ENCODE data around the gene GRK4.

GRK4 gene

GRCh38 chr4:3070709-3071500 is 107.5 kb downstream of the GRK4 start:
- peaks cover 6% of the 10 kb centered on the region for H3K27me3 Mint-ChIP-seq (ENCODE audit: low read depth)
- no peak overlapping the region for H3K27ac Mint-ChIP-seq
- peaks cover 3% of the 10 kb centered on the region for H3K36me3 Mint-ChIP-seq (ENCODE audit: low read depth)
- H3K4me3 Mint-ChIP-seq, result peak overlapping the region; percentile 17 to 81 (median 70)
- peaks cover 6% of the 10 kb centered on the region for H3K4me1 Mint-ChIP-seq
- no peak for TF ChIP-seq CTCF (IDR thresholded peaks at IDR 0.05; ENCODE audit: unreplicated experiment in 3 of 3)
- peaks cover 6% of the 10 kb centered on the region for H3K9me3 Mint-ChIP-seq

GRCh38 chr4:3071811-3072210 is 108.4 kb downstream of the GRK4 start:
- H3K4me3 Mint-ChIP-seq, result peak overlapping the region; percentile 19 to 81 (median 70)
- peak overlapping the region in 1 of 3 experiments; percentile 21 for H3K27ac Mint-ChIP-seq
- no peak for TF ChIP-seq CTCF (IDR thresholded peaks at IDR 0.05; ENCODE audit: unreplicated experiment in 3 of 3)
- H3K4me1 Mint-ChIP-seq, result peaks cover 12% of the 10 kb centered on the region
- peaks cover 3% of the 10 kb centered on the region for H3K9me3 Mint-ChIP-seq
- no peaks in the 10 kb centered on the region for H3K36me3 Mint-ChIP-seq (ENCODE audit: low read depth)
- H3K27me3 Mint-ChIP-seq (ENCODE audit: low read depth), result peaks cover 6% of the 10 kb centered on the region

- peaks cover 3% of the 10 kb centered on the region for H3K36me3 Mint-ChIP-seq (ENCODE audit: low read depth)
- H3K27me3 Mint-ChIP-seq (ENCODE audit: low read depth), result peaks cover 6% of the 10 kb centered on the region
- no peak overlapping the region for H3K27ac Mint-ChIP-seq
- H3K9me3 Mint-ChIP-seq, result no peaks in the 10 kb centered on the region
- H3K4me1 Mint-ChIP-seq, result peaks cover 21% of the 10 kb centered on the region
- no peak for TF ChIP-seq CTCF (IDR thresholded peaks at IDR 0.05; ENCODE audit: unreplicated experiment in 3 of 3)
- peak overlapping the region; percentile 87 to 90 (median 89) for H3K4me3 Mint-ChIP-seq
Observed at GRCh38 chr4:3073158-3074077, 110.0 kb downstream of the GRK4 start.

- H3K4me1 Mint-ChIP-seq, result peaks cover 21% of the 10 kb centered on the region
- TF ChIP-seq CTCF (IDR thresholded peaks at IDR 0.05; ENCODE audit: unreplicated experiment in 3 of 3), result no peak
- H3K27me3 Mint-ChIP-seq (ENCODE audit: low read depth), result peaks cover 6% of the 10 kb centered on the region
- peak within 1 kb of the TSS; percentile 72 to 98 (median 98) for H3K27ac Mint-ChIP-seq
- peak within 1 kb of the TSS; percentile 94 to 96 (median 95) for H3K4me3 Mint-ChIP-seq
- H3K36me3 Mint-ChIP-seq (ENCODE audit: low read depth), result peaks cover 4% of the 10 kb centered on the region
- H3K9me3 Mint-ChIP-seq, result no peaks in the 10 kb centered on the region
Observed at GRCh38 chr4:3074078-3074845, 110.9 kb downstream of the GRK4 start, which contains the start of the genes HTT and HTT-AS. HTT (plus strand) TSS chr4:3074681; CDS start chr4:3074826, 145 bp downstream. HTT-AS (minus strand) TSS chr4:3074538.

- Mint-ChIP-seq H3K36me3 (ENCODE audit: low read depth) (peaks cover 8% of the 10 kb centered on the region), H3K27ac (peak overlapping the region; percentile 72 to 98 (median 98)), H3K4me1 (peaks cover 21% of the 10 kb centered on the region), H3K4me3 (peak overlapping the region; percentile 94 to 96 (median 95)), H3K27me3 (ENCODE audit: low read depth) (peaks cover 6% of the 10 kb centered on the region), H3K9me3 (no peaks in the 10 kb centered on the region)
- TF ChIP-seq CTCF (IDR thresholded peaks at IDR 0.05; ENCODE audit: unreplicated experiment in 3 of 3), result no peak
Observed at GRCh38 chr4:3074846-3075651, 111.7 kb downstream of the GRK4 start.
